ENCODE data around the gene ZNF423.

The ZNF423 gene

GRCh38 chr16:49833796-49834530 is 21.9 kb downstream of the ZNF423 start:
- no peak overlapping the region for H3K4me3 ChIP-seq (ENCODE audit: low read length)
- DNase-seq (ENCODE audit: low read depth): no peak
- no peak for TF ChIP-seq CTCF (IDR thresholded peaks at IDR 0.05; ENCODE audit: insufficient read depth, low read depth, low read length, missing control alignments)

GRCh38 chr16:49833085-49833484 is 22.8 kb downstream of the ZNF423 start:
- H3K4me3 ChIP-seq (ENCODE audit: low read length): no peak overlapping the region
- no peak for DNase-seq (ENCODE audit: low read depth)
- no peak for TF ChIP-seq CTCF (IDR thresholded peaks at IDR 0.05; ENCODE audit: insufficient read depth, low read depth, low read length, missing control alignments)

GRCh38 chr16:49832177-49832576 is 23.7 kb downstream of the ZNF423 start:
- no peak for DNase-seq (ENCODE audit: low read depth)
- no peak for TF ChIP-seq CTCF (IDR thresholded peaks at IDR 0.05; ENCODE audit: insufficient read depth, low read depth, low read length, missing control alignments)
- H3K4me3 ChIP-seq (ENCODE audit: low read length): no peak overlapping the region

- DNase-seq (ENCODE audit: low read depth): no peak
- TF ChIP-seq CTCF (IDR thresholded peaks at IDR 0.05; ENCODE audit: insufficient read depth, low read depth, low read length, missing control alignments): no peak
- H3K4me3 ChIP-seq (ENCODE audit: low read length): no peak overlapping the region
These were observed 25.0 kb downstream of the ZNF423 start for GRCh38 chr16:49830873-49831272.

- H3K4me3 ChIP-seq (ENCODE audit: low read length): no peak overlapping the region
- TF ChIP-seq CTCF (IDR thresholded peaks at IDR 0.05; ENCODE audit: insufficient read depth, low read depth, low read length, missing control alignments): no peak
- no peak for DNase-seq (ENCODE audit: low read depth)
These were observed 27.2 kb downstream of the ZNF423 start for GRCh38 chr16:49828533-49829267.

- no peak overlapping the region for H3K4me3 ChIP-seq (ENCODE audit: low read length)
- no peak for TF ChIP-seq CTCF (IDR thresholded peaks at IDR 0.05; ENCODE audit: insufficient read depth, low read depth, low read length, missing control alignments)
- DNase-seq (ENCODE audit: low read depth): no peak
These were observed 28.0 kb downstream of the ZNF423 start for GRCh38 chr16:49827805-49828438.
